Fibroblast of gingiva (primary cell): Measurements from ENCODE around the gene LPP.

ENCODE experiments used
- DNase-seq: peaks from one replicate; pipeline ENCODE4 v3.0.0-alpha.2; 2011; ENCODE audit warnings: low read depth

The LPP gene

GRCh38 chr3:188253123-188253793, 99.3 kb downstream of the LPP start:
- no peak for DNase-seq

- DNase-seq: no peak
Observed at GRCh38 chr3:188253800-188254452, 100.0 kb downstream of the LPP start.

GRCh38 chr3:188254520-188255070, 100.6 kb downstream of the LPP start:
- DNase-seq: no peak

- DNase-seq: no peak
Observed at GRCh38 chr3:188255190-188255589, 101.2 kb downstream of the LPP start.

- no peak for DNase-seq
Observed at GRCh38 chr3:188256758-188257157, 102.8 kb downstream of the LPP start.

- no peak for DNase-seq
Observed at GRCh38 chr3:188257384-188258026, 103.5 kb downstream of the LPP start.

GRCh38 chr3:188259191-188259590, 105.2 kb downstream of the LPP start:
- DNase-seq: no peak

GRCh38 chr3:188259596-188259995, 105.6 kb downstream of the LPP start:
- no peak for DNase-seq

- no peak for DNase-seq
Observed at GRCh38 chr3:188261011-188261410, 107.1 kb downstream of the LPP start.

GRCh38 chr3:188262488-188262887, 108.5 kb downstream of the LPP start:
- no peak for DNase-seq

- DNase-seq: peak; percentile 51
Observed at GRCh38 chr3:188262913-188263683, 109.1 kb downstream of the LPP start.

GRCh38 chr3:188264226-188265207, 110.6 kb downstream of the LPP start:
- DNase-seq: peak; percentile 52

GRCh38 chr3:188266562-188267274, 112.8 kb downstream of the LPP start:
- DNase-seq: peak; percentile 94

GRCh38 chr3:188267790-188268335, 113.9 kb downstream of the LPP start:
- DNase-seq: no peak

GRCh38 chr3:188268336-188268735, 114.4 kb downstream of the LPP start:
- no peak for DNase-seq

- DNase-seq: no peak
Observed at GRCh38 chr3:188269040-188269439, 115.1 kb downstream of the LPP start.

- peak; percentile 97 for DNase-seq
Observed at GRCh38 chr3:188270423-188270972, 116.5 kb downstream of the LPP start.

GRCh38 chr3:188271226-188271914, 117.4 kb downstream of the LPP start:
- no peak for DNase-seq
